ENCODE measurements around the gene EIF5. TPM values are rescaled to one million over a fixed set of nuclear protein-coding genes. Genes with fewer than 3 reads are reported as not detected.

Gene EIF5
- total and polyA plus RNA-seq, 2 of the 8 experiments (the other 6 are each of a cell fraction or from before 2014, with no cell fraction given): 179 to 323 TPM

- Histone ChIP-seq H3K79me2 (ENCODE audit: control insufficient read depth in 1 of 2, insufficient read depth in 2 of 2, low read length in 2 of 2) (no peaks in the 10 kb centered on the region), H3K18ac (ENCODE audit: extremely low read depth, low read length) (no peak overlapping the region), H3K14ac (ENCODE audit: insufficient read length) (no peak overlapping the region), H3K4me3 (ENCODE audit: extremely low read depth in 1 of 4, insufficient read depth in 2 of 4, low read depth in 3 of 4, low read length in 4 of 4) (no peak overlapping the region), H3K9me3 (ENCODE audit: insufficient read depth in 2 of 2, low read depth in 1 of 2, low read length in 1 of 2) (no peaks in the 10 kb centered on the region), H2BK15ac (ENCODE audit: low read length) (no peak overlapping the region), H4K5ac (ENCODE audit: insufficient read length, low read depth, low read length) (no peak overlapping the region), H3K9ac (replicated peaks in 1 of 4; ENCODE audit: extremely low read depth in 1 of 4, low read depth in 3 of 4, low read length in 3 of 4) (no peak overlapping the region), H2AK5ac (ENCODE audit: low read depth, low read length) (no peak overlapping the region), H3K23ac (ENCODE audit: insufficient read length) (no peak overlapping the region), H3K36me3 (ENCODE audit: control insufficient read depth in 2 of 4, insufficient read depth in 4 of 4, low read length in 3 of 4) (no peaks in the 10 kb centered on the region), H2BK120ac (replicated peaks; ENCODE audit: low read depth, low read length) (no peak overlapping the region), H2AFZ (ENCODE audit: low read length) (no peak overlapping the region), H3K4ac (replicated peaks; ENCODE audit: insufficient read length, low read depth, low read length) (no peak overlapping the region), H2BK5ac (ENCODE audit: low read depth, low read length) (no peak overlapping the region), H2BK12ac (ENCODE audit: low read depth, low read length) (no peak overlapping the region), H4K91ac (replicated peaks; ENCODE audit: insufficient read length, low read length) (no peak overlapping the region), H4K20me1 (replicated peaks in 1 of 2; ENCODE audit: control insufficient read depth in 1 of 2, insufficient read depth in 2 of 2, low read length in 2 of 2) (no peaks in the 10 kb centered on the region), H3K23me2 (ENCODE audit: low read depth, low read length) (no peaks in the 10 kb centered on the region), H3K27ac (ENCODE audit: low read depth, low read length) (no peak overlapping the region), H3K79me1 (ENCODE audit: low read depth, low read length) (no peaks in the 10 kb centered on the region), H3K27me3 (replicated peaks in 1 of 4; ENCODE audit: control insufficient read depth in 3 of 4, extremely low read depth in 1 of 4, insufficient read depth in 3 of 4, low read length in 3 of 4) (no peaks in the 10 kb centered on the region), H4K8ac (ENCODE audit: extremely low read depth, insufficient read depth, low read length) (no peak overlapping the region), H3K4me1 (replicated peaks in 1 of 4; ENCODE audit: control insufficient read depth in 3 of 4, insufficient read depth in 4 of 4, low read length in 3 of 4) (no peaks in the 10 kb centered on the region), H3K56ac (replicated peaks; ENCODE audit: insufficient read length, low read depth, low read length) (no peak overlapping the region), H3K4me2 (ENCODE audit: insufficient read depth in 1 of 2, low read depth in 2 of 2, low read length in 2 of 2) (no peak overlapping the region), H2BK20ac (ENCODE audit: low read length) (no peak overlapping the region)
- peak; percentile 35; the same call in 1 of the 2 replicates for TF ChIP-seq CEBPB (IDR thresholded peaks at IDR 0.05; ENCODE audit: low read depth, low read length)
- no peak for TF ChIP-seq SIRT6 (IDR thresholded peaks at IDR 0.05; ENCODE audit: low read length)
- CTCF ChIA-PET (ENCODE audit: partially characterized antibody): interaction anchor here (1.9 kb wide), 1 partner anchor 10 kb away, joined by 4 read pairs; no protein-coding TSS in a partner anchor
- no peak for DNase-seq (ENCODE audit: low read depth in 1 of 2, low spot score in 2 of 2)
- WGBS, 2 experiments (ENCODE audit: extremely low coverage in 1 of 2, insufficient coverage in 1 of 2, insufficient read length in 1 of 2, insufficient replicate concordance in 2 of 2, low coverage in 1 of 2, low lambda C conversion rate in 2 of 2, missing lambda C conversion rate in 1 of 2): 96% methylated on average over 1 of the region's 1 CpG; no CpG with 5 or more reads in 1 of the 2 experiments
- no peak for FAIRE-seq
- POLR2A ChIA-PET (ENCODE audit: partially characterized antibody): interaction anchor here (1.0 kb wide), 1 partner anchor 31 kb away, joined by 3 read pairs; the partner anchor contains the start of gene EIF5
These were observed 31.1 kb upstream of the EIF5 start for GRCh38 chr14:103302966-103303365.
